GM13976 (cell line): Measurements from ENCODE around the gene OXSR1.
A peak's percentile ranks its signal among the peaks of the same experiment; 100 is the strongest.

Source experiments
- DNase-seq: peaks from one replicate; pipeline ENCODE4 v3.0.0; 2012; ENCODE audit warnings: low spot score
- in situ Hi-C: fragments of 300-500 bp; cut with MboI; formaldehyde crosslinking; loops from one replicate; pipeline ENCODE4 v1.12.0; 2022; ENCODE audit warnings: low sequenced_read_pairs, mixed read lengths, inconsistent platforms; ENCODE audit not compliant: unreplicated experiment
- TF ChIP-seq, protein P1 (sequence below): IDR thresholded peaks from 2 replicates; pipeline ENCODE4 v1.5.1; 2012; ENCODE audit warnings: borderline replicate concordance, mild to moderate bottlenecking; ENCODE audit not compliant: insufficient read depth; ENCODE audit errors: extremely low read depth, missing control alignments, control extremely low read depth

Gene OXSR1

GRCh38 chr3:38255627-38256026 is 90.3 kb downstream of the OXSR1 start:
- DNase-seq: no peak
- in situ Hi-C loops: no loop called here
- TF ChIP-seq, protein P1, sequence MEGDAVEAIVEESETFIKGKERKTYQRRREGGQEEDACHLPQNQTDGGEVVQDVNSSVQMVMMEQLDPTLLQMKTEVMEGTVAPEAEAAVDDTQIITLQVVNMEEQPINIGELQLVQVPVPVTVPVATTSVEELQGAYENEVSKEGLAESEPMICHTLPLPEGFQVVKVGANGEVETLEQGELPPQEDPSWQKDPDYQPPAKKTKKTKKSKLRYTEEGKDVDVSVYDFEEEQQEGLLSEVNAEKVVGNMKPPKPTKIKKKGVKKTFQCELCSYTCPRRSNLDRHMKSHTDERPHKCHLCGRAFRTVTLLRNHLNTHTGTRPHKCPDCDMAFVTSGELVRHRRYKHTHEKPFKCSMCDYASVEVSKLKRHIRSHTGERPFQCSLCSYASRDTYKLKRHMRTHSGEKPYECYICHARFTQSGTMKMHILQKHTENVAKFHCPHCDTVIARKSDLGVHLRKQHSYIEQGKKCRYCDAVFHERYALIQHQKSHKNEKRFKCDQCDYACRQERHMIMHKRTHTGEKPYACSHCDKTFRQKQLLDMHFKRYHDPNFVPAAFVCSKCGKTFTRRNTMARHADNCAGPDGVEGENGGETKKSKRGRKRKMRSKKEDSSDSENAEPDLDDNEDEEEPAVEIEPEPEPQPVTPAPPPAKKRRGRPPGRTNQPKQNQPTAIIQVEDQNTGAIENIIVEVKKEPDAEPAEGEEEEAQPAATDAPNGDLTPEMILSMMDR: no peak

DNA sequence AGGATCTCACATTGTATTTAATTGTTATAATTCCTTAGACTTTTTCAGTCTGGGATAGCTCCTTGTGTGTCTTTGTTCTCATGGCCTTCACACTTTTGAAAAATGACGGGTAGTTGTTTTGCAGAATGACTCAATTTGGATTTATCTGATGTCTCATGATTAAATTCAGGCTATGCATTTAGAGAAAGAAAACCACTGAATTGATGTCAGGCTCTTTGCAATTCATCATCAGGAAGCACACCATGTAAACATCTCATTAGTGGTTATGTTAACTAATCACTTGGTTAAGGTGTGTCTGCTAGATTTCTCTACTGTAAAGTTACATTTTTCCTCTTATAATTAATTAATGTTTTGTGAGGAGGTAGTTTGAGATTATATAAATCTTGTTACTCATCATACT is 92.2 kb downstream of the OXSR1 start:
- TF ChIP-seq, protein P1: no peak
- no peak for DNase-seq
- in situ Hi-C loops: no loop called here

GRCh38 chr3:38260474-38260873 is 95.1 kb downstream of the OXSR1 start:
- no peak for DNase-seq
- TF ChIP-seq, protein P1: no peak
- in situ Hi-C loops: no loop called here

GRCh38 chr3:38264353-38264771 is 99.0 kb downstream of the OXSR1 start:
- TF ChIP-seq, protein P1: no peak
- in situ Hi-C loops: no loop called here
- peak; percentile 2 for DNase-seq

DNA sequence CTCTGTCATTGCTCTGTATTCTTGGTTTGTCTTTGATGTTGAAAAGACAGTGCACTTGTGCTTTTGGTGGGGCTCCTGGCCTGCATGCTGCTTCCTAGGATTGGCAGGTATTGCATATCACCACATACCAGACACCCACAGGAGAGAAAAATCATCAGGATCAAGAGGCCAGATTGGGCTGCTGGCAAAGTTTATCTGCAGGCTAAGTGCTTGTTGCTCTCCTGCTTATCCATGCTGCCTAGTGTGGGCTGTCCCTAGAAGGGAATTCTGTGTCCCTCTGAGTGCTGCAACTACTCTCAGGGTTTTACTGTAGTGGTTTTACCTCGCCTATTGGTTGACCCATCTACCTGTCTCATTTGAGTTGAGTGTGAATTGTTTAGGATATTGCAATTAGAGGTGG is 99.4 kb downstream of the OXSR1 start:
- TF ChIP-seq, protein P1: no peak
- DNase-seq: no peak
- in situ Hi-C loops: no loop called here

DNA sequence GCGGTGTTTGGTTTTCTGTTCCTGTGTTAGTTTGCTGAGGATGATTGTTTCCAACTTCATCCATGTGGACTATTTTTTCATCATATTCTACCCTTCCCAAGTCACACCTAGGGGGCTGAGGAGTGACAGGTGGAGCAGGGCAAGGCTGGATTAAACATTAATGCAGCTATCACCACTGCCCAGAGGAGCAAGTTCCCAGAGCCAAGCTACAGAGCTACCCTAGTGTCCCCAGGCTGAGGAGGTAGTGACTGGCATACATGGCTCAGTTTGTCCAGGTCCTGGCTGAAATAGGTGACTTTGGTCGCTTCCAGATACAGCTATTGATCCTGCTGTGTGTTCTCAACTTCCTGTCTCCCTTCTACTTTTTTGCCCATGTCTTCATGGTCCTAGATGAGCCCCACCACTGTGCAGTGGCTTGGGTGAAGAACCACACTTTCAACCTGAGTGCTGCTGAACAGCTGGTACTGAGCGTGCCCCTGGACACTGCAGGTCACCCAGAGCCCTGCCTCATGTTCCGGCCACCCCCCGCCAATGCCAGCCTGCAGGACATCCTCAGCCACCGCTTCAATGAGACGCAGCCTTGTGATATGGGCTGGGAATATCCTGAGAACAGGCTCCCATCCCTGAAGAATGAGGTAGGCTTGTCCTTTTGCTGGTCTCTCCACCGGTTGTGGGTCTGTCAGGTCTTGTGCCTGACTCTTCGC is 100.4 kb downstream of the OXSR1 start, which contains the start of gene SLC22A13:
Gene SLC22A13 (plus strand): TSS at position 209 of the 704 bp plus-strand sequence. CDS start 49 bp downstream, at position 258.
- TF ChIP-seq, protein P1: no peak
- DNase-seq: peak; percentile 3
- in situ Hi-C loops: no loop called here
